ENCODE results near the gene FNDC7.
A peak's percentile ranks its signal among the peaks of the same experiment; 100 is the strongest.
"Not testable (repeated sequence)": the region's sequence is repeated elsewhere in the genome, so short reads cannot be mapped to it uniquely, and the experiment has no call there.

Gene FNDC7

DNA sequence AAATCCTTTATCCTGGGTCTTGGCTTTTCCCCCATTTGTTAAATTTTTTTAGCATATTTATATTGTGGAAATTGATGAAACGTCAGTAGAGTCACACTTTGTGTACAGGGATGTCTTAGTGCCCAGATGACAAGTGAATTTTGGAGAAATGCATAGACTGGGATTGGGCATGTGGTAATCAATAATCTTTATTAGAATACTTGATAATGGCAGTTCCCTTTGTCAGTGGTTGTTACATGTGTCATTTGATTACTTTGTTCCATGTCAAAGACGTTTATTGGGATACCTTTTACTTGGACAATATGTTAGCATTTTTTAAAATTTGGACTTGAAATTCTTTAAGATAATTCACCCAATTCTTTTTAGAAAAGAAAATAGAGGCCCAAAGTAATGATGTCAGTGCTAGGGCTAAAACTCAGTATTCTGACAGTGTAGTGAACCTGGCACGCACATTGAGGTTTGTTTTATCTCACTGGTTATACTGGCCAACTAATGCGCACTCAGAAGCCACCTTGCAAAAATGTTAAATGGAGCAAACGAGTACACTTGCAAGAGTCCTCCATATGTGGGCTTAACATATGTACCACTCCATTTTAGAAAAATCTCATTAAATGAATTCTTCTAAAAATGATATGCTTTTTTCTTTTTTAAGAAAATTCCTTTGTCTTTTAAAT is 11.4 kb upstream of the FNDC7 start:
- TF ChIP-seq ZNF384 (IDR thresholded peaks at IDR 0.05) (no peak), FOXM1 (IDR thresholded peaks at IDR 0.05; ENCODE audit: borderline replicate concordance) (no peak), HDGF (IDR thresholded peaks at IDR 0.05; ENCODE audit: borderline replicate concordance) (no peak), FOXK2 (IDR thresholded peaks at IDR 0.05) (no peak), L3MBTL2 (conservative IDR thresholded peaks at IDR 0.05) (no peak), BHLHE40 (IDR thresholded peaks at IDR 0.05; ENCODE audit: borderline replicate concordance) (no peak), FOXA1 (IDR thresholded peaks at IDR 0.05) (no peak), SP1 (IDR thresholded peaks at IDR 0.05) (no peak), NFRKB (IDR thresholded peaks at IDR 0.05) (no peak), SUZ12 (IDR thresholded peaks at IDR 0.05) (no peak), TARDBP (IDR thresholded peaks at IDR 0.05) (no peak), ARNT (IDR thresholded peaks at IDR 0.05) (no peak)
- TF ChIP-seq, protein P1, sequence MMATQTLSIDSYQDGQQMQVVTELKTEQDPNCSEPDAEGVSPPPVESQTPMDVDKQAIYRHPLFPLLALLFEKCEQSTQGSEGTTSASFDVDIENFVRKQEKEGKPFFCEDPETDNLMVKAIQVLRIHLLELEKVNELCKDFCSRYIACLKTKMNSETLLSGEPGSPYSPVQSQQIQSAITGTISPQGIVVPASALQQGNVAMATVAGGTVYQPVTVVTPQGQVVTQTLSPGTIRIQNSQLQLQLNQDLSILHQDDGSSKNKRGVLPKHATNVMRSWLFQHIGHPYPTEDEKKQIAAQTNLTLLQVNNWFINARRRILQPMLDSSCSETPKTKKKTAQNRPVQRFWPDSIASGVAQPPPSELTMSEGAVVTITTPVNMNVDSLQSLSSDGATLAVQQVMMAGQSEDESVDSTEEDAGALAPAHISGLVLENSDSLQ (IDR thresholded peaks at IDR 0.05), result no peak
- CTCF ChIA-PET, result interaction anchor here (0.8 kb wide), 1 partner anchor 546 kb away, joined by 3 read pairs; no protein-coding TSS in a partner anchor
- no peak for DNase-seq (ENCODE audit: extremely low spot score)
- POLR2A ChIA-PET, result interaction anchor here (4.5 kb wide), 1 partner anchor 9 kb away, joined by 28 read pairs; the partner anchor contains the start of gene PRPF38B

DNA sequence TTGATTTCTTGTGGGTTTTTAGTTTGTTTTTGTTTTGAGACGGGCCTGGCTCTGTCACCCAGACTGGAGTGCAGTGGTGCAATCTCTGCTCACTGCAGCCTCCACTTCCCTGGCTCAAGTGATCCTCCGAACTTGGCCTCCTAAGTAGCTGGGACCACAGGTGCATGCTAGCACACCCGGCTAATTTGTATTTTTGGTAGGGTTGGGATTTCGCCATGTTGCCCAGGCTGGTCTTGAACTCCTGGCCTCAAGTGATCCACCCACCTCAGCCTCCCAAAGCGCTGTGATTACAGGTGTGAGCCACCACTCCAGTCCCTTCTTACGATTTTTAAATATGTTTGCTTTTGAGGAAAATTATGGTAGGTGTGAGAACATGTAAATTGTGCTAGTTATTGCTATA is 10.6 kb upstream of the FNDC7 start:
- ChIA-PET CTCF (interaction anchor here (0.8 kb wide), 1 partner anchor 545 kb away, joined by 3 read pairs; no protein-coding TSS in a partner anchor), POLR2A (interaction anchor here (4.5 kb wide), 1 partner anchor 10 kb away, joined by 28 read pairs; the partner anchor contains the start of gene PRPF38B)
- not testable (repeated sequence) for DNase-seq (ENCODE audit: extremely low spot score)

DNA sequence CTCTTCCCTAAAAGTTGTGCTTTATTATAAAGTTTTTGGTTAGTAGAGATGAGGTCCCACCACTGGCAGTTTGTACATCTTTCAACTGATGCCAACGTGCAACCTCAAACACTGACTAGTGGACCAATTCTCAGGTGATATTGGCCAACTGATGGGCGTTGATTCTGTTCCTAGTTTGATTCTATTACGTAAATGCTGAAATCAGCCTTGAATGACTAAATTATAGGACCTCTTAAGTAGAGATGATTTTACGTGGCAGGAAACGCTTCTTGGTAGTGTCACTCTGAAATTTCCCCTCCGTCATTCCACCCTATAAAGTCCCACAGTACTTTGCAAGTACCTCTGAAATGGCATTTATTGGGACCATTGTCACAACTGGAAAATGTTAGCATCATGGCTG is 8.8 kb upstream of the FNDC7 start:
- POLR2A ChIA-PET, result interaction anchor here (4.5 kb wide), 1 partner anchor 12 kb away, joined by 28 read pairs; the partner anchor contains the start of gene PRPF38B
- DNase-seq (ENCODE audit: extremely low spot score), result no peak
- TF ChIP-seq, protein P1 (IDR thresholded peaks at IDR 0.05), result no peak
- TF ChIP-seq SP1 (IDR thresholded peaks at IDR 0.05) (no peak), FOXK2 (IDR thresholded peaks at IDR 0.05) (no peak), FOXA1 (IDR thresholded peaks at IDR 0.05) (no peak), ELF4 (IDR thresholded peaks at IDR 0.05) (no peak), NFRKB (IDR thresholded peaks at IDR 0.05) (no peak), TARDBP (IDR thresholded peaks at IDR 0.05) (no peak), HDGF (IDR thresholded peaks at IDR 0.05; ENCODE audit: borderline replicate concordance) (no peak)
- CTCF ChIA-PET, result no interaction called here

DNA sequence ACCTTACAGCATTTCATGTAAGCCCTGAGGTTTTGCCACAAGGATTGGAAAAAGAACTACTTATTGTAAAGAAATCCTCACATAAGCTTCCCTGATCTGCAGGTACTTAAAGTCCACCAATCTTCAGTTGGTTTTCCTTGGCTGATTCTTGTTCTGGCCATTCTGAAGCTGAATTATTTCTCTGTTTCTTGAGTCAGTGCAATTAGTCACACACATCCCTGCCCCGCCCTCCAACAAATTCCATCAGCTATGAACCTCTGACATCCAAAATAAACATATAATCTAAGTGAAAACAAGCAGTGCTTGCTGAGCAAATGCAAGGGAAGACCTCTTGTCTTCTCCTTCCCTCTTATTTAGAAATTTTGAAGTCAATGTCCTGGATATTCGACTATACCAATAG is 8.2 kb upstream of the FNDC7 start:
- no peak for TF ChIP-seq SP1 (IDR thresholded peaks at IDR 0.05)
- TF ChIP-seq ZNF384 (IDR thresholded peaks at IDR 0.05), result no peak
- no peak for TF ChIP-seq TARDBP (IDR thresholded peaks at IDR 0.05)
- TF ChIP-seq FOXK2 (IDR thresholded peaks at IDR 0.05), result no peak
- TF ChIP-seq L3MBTL2 (conservative IDR thresholded peaks at IDR 0.05), result no peak
- TF ChIP-seq NFRKB (IDR thresholded peaks at IDR 0.05), result no peak
- no peak for TF ChIP-seq BHLHE40 (IDR thresholded peaks at IDR 0.05; ENCODE audit: borderline replicate concordance)
- no peak for TF ChIP-seq FOXM1 (IDR thresholded peaks at IDR 0.05; ENCODE audit: borderline replicate concordance)
- no peak for TF ChIP-seq ARNT (IDR thresholded peaks at IDR 0.05)
- TF ChIP-seq FOXA1 (IDR thresholded peaks at IDR 0.05), result no peak
- TF ChIP-seq LEF1 (IDR thresholded peaks at IDR 0.05; ENCODE audit: borderline replicate concordance), result no peak
- TF ChIP-seq ELF4 (IDR thresholded peaks at IDR 0.05), result no peak
- no peak for TF ChIP-seq SUZ12 (IDR thresholded peaks at IDR 0.05)
- TF ChIP-seq CTBP1 (IDR thresholded peaks at IDR 0.05; ENCODE audit: borderline replicate concordance), result no peak
- TF ChIP-seq, protein P1 (IDR thresholded peaks at IDR 0.05), result no peak
- TF ChIP-seq HDGF (IDR thresholded peaks at IDR 0.05; ENCODE audit: borderline replicate concordance), result no peak
- ChIA-PET POLR2A (interaction anchor here (4.5 kb wide), 1 partner anchor 12 kb away, joined by 28 read pairs; the partner anchor contains the start of gene PRPF38B), CTCF (no interaction called here)
- DNase-seq (ENCODE audit: extremely low spot score), result no peak

DNA sequence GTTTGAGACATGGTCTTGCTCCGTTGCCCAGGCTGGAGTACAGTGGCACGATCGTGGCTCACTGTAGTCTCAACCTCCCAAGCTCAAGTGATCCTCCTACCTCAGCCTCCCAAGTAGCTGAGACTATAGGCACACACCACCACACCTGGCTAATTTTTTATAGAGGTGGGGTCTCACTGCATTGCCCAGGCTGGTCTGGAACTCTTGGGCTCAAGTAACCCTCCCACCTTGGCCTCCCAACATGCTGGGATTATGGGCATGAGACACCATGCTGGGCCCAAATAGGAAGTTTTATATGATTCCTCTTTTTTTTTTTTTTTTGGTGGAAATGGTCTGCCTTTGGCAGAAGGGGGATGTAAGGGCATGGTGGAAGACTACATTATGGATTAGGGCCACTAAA is 6.1 kb upstream of the FNDC7 start:
- no peak for DNase-seq (ENCODE audit: extremely low spot score)
- no peak for TF ChIP-seq ELF4 (IDR thresholded peaks at IDR 0.05)
- no peak for TF ChIP-seq FOXK2 (IDR thresholded peaks at IDR 0.05)
- no peak for TF ChIP-seq BHLHE40 (IDR thresholded peaks at IDR 0.05; ENCODE audit: borderline replicate concordance)
- no peak for TF ChIP-seq SUZ12 (IDR thresholded peaks at IDR 0.05)
- TF ChIP-seq FOXM1 (IDR thresholded peaks at IDR 0.05; ENCODE audit: borderline replicate concordance), result no peak
- no peak for TF ChIP-seq L3MBTL2 (conservative IDR thresholded peaks at IDR 0.05)
- ChIA-PET POLR2A (no interaction called here), CTCF (no interaction called here)

DNA sequence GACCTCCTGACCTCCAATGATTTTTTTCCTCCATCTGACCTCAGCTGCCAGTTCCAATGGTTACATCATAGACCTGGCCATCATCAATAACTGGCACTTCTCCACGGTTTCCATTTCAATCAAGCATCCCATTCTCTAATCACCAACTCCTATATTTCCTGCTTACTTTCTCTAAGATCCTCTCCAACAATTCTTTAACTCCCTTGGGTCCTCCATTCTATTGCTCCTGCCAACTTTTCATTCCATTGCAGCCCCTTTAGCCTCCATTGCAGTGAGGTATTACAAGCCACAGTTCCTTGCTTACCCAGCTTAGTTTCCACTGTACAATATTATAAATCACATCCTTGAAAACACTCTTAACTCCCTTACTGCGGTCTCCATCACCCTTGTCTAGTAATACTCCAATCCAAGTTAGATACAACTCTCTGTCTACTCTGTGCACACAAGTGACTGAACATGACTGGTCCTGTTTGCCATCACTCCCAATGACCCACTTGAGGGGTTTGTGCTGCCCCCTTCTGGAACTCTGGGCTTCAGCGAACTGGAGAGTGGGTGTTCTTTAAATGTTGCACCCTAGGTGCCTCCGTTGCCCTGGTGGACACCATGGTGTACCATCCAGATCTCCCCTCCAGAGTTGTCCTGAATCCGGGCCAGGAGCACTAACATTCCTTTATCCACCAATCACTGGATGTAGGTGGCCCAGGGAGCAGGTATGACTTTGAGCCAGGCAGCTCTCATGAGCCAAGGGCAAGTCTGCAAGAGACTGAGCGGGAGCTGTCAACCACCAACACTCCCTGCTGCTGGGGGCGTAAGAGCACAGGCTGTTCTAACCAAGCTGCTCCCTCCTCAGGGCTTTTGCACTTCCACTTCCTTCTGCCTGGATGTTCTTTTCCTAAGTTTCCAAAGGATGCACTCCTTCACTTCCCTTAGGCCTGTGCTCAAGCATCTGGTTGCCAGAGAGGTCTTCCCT is 3.7 kb upstream of the FNDC7 start:
- DNase-seq (ENCODE audit: extremely low spot score), result peak; percentile 40
- TF ChIP-seq, protein P1 (IDR thresholded peaks at IDR 0.05), result peak; percentile 49
- no peak for TF ChIP-seq SUZ12 (IDR thresholded peaks at IDR 0.05)
- ChIA-PET CTCF (interaction anchor here (0.6 kb wide), 1 partner anchor 21 kb away, joined by 3 read pairs; no protein-coding TSS in a partner anchor), POLR2A (interaction anchor here (2.0 kb wide), 1 partner anchor 16 kb away, joined by 9 read pairs; the partner anchor contains the start of gene PRPF38B)
